Neural progenitor cell (in vitro differentiated cells): ENCODE data around the gene CHST15. TPM values are rescaled to one million over a fixed set of nuclear protein-coding genes. Genes with fewer than 3 reads are reported as not detected.

ENCODE experiments used
- DNase-seq: peaks from one replicate; pipeline ENCODE4 v3.0.0-alpha.2; 2016; ENCODE audit warnings: low spot score
- H2AFZ ChIP-seq: fragments of 200-600 bp; sonication (generic); replicated peaks from 2 replicates; pipeline ENCODE4 v1.6.1; 2016; ENCODE audit warnings: antibody characterized with exemption
- H3F3A ChIP-seq: fragments of 200-600 bp; sonication (generic); 2 replicates; pipeline ENCODE4 v1.6.1; 2016; ENCODE audit warnings: antibody characterized with exemption, low read depth
- H3K27ac ChIP-seq: fragments of 200-600 bp; sonication (generic); 2 replicates; pipeline ENCODE4 v1.5.1; 2016; ENCODE audit warnings: mild to moderate bottlenecking
- H3K27me3 ChIP-seq: fragments of 200-600 bp; sonication (generic); 2 replicates; pipeline ENCODE4 v1.6.1; 2016; ENCODE audit warnings: mild to moderate bottlenecking, moderate library complexity
- H3K36me3 ChIP-seq: fragments of 200-600 bp; sonication (generic); 2 replicates; pipeline ENCODE4 v1.5.1; 2016
- H3K4me1 ChIP-seq: fragments of 200-600 bp; sonication (generic); 2 replicates; pipeline ENCODE4 v1.6.1; 2016; ENCODE audit warnings: mixed run types
- H3K4me2 ChIP-seq: fragments of 200-600 bp; sonication (generic); 2 replicates; pipeline ENCODE4 v1.6.1; 2016
- H3K4me3 ChIP-seq: fragments of 200-600 bp; sonication (generic); 2 replicates; pipeline ENCODE4 v1.5.1; 2016
- H3K79me2 ChIP-seq: fragments of 200-600 bp; sonication (generic); 2 replicates; pipeline ENCODE4 v1.6.1; 2016; ENCODE audit warnings: low read depth
- H3K9ac ChIP-seq: fragments of 200-600 bp; sonication (generic); 2 replicates; pipeline ENCODE4 v1.6.1; 2016
- H3K9me3 ChIP-seq: fragments of 200-600 bp; sonication (generic); 2 replicates; pipeline ENCODE4 v1.5.1; 2016; ENCODE audit warnings: low read depth
- H4K20me1 ChIP-seq: fragments of 200-600 bp; sonication (generic); 2 replicates; pipeline ENCODE4 v1.6.1; 2016; ENCODE audit warnings: low read depth
- H3K27ac Mint-ChIP-seq: 3 replicates; pipeline ENCODE4 v1.8.0; 2021; ENCODE audit warnings: mixed read lengths
- H3K27me3 Mint-ChIP-seq: 2 replicates; pipeline ENCODE4 v1.8.0; 2022; ENCODE audit warnings: low read depth, mild to moderate bottlenecking, inconsistent platforms, moderate library complexity, mixed read lengths; ENCODE audit not compliant: insufficient read depth
- H3K36me3 Mint-ChIP-seq: 3 replicates; pipeline ENCODE4 v1.8.0; 2021; ENCODE audit warnings: mixed read lengths
- H3K4me1 Mint-ChIP-seq: 3 replicates; pipeline ENCODE4 v1.8.0; 2021; ENCODE audit warnings: mixed read lengths
- H3K4me3 Mint-ChIP-seq: 3 replicates; pipeline ENCODE4 v1.8.0; 2021; ENCODE audit warnings: mild to moderate bottlenecking, moderate library complexity, mixed read lengths
- H3K9me3 Mint-ChIP-seq: 3 replicates; pipeline ENCODE4 v1.8.0; 2020; ENCODE audit warnings: mixed read lengths
- EZH2 ChIP-seq: fragments of 200-600 bp; sonication (generic); IDR thresholded peaks from 2 replicates; pipeline ENCODE4 v1.6.1; 2017; ENCODE audit warnings: antibody characterized with exemption, mild to moderate bottlenecking, moderate library complexity
- EZH2phosphoT487 ChIP-seq: fragments of 200-600 bp; sonication (generic); IDR thresholded peaks from 2 replicates; pipeline ENCODE4 v1.6.1; 2017; ENCODE audit warnings: antibody characterized with exemption
- total RNA-seq: library from RNA; depleted of rRNA; stranded (reverse); fragments of >200 nt; gene quantifications from 2 replicates; pipeline ENCODE4 v1.2.3, GENCODE V29; 2015; ENCODE audit warnings: low replicate concordance
- TF ChIP-seq, protein P1 (sequence below): fragments of 200-600 bp; sonication (generic); IDR thresholded peaks from 2 replicates; pipeline ENCODE4 v1.5.1; 2017; ENCODE audit warnings: antibody characterized with exemption, mild to moderate bottlenecking

The CHST15 gene
- total RNA-seq, 1 donor from 2014 or later, result 0.54 TPM

DNA sequence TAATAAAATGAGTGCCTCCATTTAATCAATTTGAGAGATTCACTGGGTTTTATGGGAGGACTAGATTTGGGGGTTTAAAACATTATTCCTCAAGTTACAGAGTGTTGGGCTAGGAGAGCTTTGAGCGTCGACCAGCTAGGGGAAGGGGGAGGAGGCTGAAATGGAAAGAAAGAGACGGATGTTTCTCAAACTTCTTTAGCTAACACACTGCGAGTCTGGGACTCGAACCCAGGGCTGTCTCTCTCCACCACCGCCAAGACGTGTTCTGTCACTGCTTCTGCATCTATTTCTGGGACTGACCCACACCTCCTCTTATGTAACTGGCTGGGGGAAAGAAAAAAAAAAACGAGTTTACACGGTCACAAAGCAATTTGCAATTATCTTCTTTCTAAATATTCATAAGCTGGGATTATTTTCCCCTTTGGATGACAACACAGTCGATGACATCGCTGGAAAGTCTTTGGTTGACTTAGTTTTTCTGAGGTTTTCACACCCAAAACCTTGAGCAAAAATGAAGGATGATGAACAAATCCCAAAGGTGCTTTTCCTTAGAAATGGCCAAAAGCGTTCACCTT, 27.2 kb downstream of the CHST15 start:
- no peaks in the 10 kb centered on the region for H3K79me2 ChIP-seq
- no peaks in the 10 kb centered on the region for H3K9me3 ChIP-seq
- H3F3A ChIP-seq, result peaks cover 10% of the 10 kb centered on the region
- H3K9me3 Mint-ChIP-seq, result no peaks in the 10 kb centered on the region
- H3K27ac ChIP-seq, result no peak overlapping the region
- H3K4me3 Mint-ChIP-seq, result no peak overlapping the region
- H3K27ac Mint-ChIP-seq, result no peak overlapping the region
- peak overlapping the region; percentile 30 for H2AFZ ChIP-seq
- no peaks in the 10 kb centered on the region for H3K27me3 ChIP-seq
- H3K36me3 Mint-ChIP-seq, result peaks cover 2% of the 10 kb centered on the region
- no peak overlapping the region for H3K4me3 ChIP-seq
- peak overlapping the region; percentile 36 for H3K4me2 ChIP-seq
- H3K4me1 ChIP-seq, result peaks cover 35% of the 10 kb centered on the region
- no peak for DNase-seq
- no peaks in the 10 kb centered on the region for H3K36me3 ChIP-seq
- no peaks in the 10 kb centered on the region for H4K20me1 ChIP-seq
- peaks cover 66% of the 10 kb centered on the region for H3K4me1 Mint-ChIP-seq
- peaks cover 3% of the 10 kb centered on the region for H3K27me3 Mint-ChIP-seq
- TF ChIP-seq EZH2, result no peak
- TF ChIP-seq EZH2phosphoT487, result no peak
- TF ChIP-seq, protein P1, sequence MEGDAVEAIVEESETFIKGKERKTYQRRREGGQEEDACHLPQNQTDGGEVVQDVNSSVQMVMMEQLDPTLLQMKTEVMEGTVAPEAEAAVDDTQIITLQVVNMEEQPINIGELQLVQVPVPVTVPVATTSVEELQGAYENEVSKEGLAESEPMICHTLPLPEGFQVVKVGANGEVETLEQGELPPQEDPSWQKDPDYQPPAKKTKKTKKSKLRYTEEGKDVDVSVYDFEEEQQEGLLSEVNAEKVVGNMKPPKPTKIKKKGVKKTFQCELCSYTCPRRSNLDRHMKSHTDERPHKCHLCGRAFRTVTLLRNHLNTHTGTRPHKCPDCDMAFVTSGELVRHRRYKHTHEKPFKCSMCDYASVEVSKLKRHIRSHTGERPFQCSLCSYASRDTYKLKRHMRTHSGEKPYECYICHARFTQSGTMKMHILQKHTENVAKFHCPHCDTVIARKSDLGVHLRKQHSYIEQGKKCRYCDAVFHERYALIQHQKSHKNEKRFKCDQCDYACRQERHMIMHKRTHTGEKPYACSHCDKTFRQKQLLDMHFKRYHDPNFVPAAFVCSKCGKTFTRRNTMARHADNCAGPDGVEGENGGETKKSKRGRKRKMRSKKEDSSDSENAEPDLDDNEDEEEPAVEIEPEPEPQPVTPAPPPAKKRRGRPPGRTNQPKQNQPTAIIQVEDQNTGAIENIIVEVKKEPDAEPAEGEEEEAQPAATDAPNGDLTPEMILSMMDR, result no peak
- no peak overlapping the region for H3K9ac ChIP-seq

DNA sequence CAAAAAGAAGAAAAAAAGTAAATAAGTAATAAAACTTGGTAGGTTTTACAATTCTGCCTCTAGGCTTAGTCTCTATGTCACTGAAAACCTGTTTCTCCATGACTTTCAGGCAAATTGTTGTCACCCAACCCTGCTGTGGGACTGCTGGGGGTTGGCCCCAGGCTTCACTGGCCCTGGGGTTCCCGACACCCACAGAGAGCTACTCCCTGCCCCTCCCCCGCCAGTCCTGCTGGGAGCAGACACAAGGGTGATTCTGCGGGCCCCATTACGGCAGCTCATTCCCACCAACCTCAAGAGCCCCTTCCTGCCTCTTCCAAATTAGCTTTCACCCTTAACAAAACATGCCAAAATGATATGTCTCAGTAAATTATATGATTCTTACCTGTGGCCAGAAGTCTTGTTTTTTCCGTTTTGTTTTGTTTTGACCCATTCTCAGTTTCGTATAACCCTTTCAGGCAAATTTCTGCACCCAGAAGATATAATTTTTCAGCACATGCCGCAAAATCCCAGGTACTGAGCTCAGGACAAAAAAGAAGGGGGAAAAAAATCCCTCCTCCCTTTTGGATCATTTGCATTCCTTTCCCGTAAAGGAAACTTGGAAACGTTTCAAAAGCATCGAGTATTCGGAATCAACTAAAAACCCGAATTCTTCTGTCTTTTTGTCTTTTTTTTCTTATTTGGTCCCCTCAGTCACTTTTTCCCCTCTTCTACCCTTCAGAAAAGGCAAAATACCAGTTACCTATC, 27.8 kb downstream of the CHST15 start:
- Histone ChIP-seq H4K20me1 (no peaks in the 10 kb centered on the region), H3K9me3 (no peaks in the 10 kb centered on the region), H3F3A (peaks cover 10% of the 10 kb centered on the region), H3K27ac (no peak overlapping the region), H2AFZ (peak overlapping the region; percentile 30), H3K36me3 (no peaks in the 10 kb centered on the region), H3K4me3 (no peak overlapping the region), H3K9ac (no peak overlapping the region), H3K27me3 (no peaks in the 10 kb centered on the region), H3K79me2 (no peaks in the 10 kb centered on the region), H3K4me2 (peak overlapping the region; percentile 36), H3K4me1 (peaks cover 34% of the 10 kb centered on the region)
- peak; percentile 34 for DNase-seq
- H3K36me3 Mint-ChIP-seq, result peaks cover 2% of the 10 kb centered on the region
- H3K4me3 Mint-ChIP-seq, result no peak overlapping the region
- no peak for TF ChIP-seq EZH2phosphoT487
- TF ChIP-seq, protein P1, result no peak
- no peak for TF ChIP-seq EZH2
- peaks cover 61% of the 10 kb centered on the region for H3K4me1 Mint-ChIP-seq
- H3K9me3 Mint-ChIP-seq, result no peaks in the 10 kb centered on the region
- peaks cover 3% of the 10 kb centered on the region for H3K27me3 Mint-ChIP-seq
- H3K27ac Mint-ChIP-seq, result peak overlapping the region; percentile 2

DNA sequence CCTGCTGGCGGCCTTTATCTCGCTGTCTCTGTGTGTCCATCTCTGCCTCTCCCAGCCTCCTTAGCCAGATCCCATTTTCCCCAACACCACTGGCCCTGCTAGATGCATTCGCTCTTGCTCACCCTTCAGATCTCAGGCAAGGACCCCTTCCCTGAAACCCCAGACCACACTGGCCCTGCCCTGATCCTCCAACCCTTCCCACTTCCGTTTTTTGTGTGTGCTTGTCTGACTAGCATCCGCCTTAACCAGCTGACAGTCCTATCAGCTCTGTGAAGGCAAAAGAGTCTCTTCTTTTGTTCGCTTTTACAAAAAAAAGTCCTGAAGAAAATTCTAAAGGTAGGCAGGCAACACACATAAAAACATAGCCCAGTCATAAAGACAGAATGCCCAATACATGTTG, 28.7 kb downstream of the CHST15 start:
- no peak overlapping the region for H3K4me3 ChIP-seq
- H3F3A ChIP-seq, result peaks cover 10% of the 10 kb centered on the region
- no peak for DNase-seq
- no peaks in the 10 kb centered on the region for H3K27me3 ChIP-seq
- peak overlapping the region; percentile 4 for H3K27ac Mint-ChIP-seq
- no peaks in the 10 kb centered on the region for H4K20me1 ChIP-seq
- no peak overlapping the region for H3K27ac ChIP-seq
- no peaks in the 10 kb centered on the region for H3K9me3 Mint-ChIP-seq
- peaks cover 2% of the 10 kb centered on the region for H3K36me3 Mint-ChIP-seq
- H3K4me1 Mint-ChIP-seq, result peaks cover 52% of the 10 kb centered on the region
- H3K27me3 Mint-ChIP-seq, result peaks cover 3% of the 10 kb centered on the region
- peaks cover 34% of the 10 kb centered on the region for H3K4me1 ChIP-seq
- H2AFZ ChIP-seq, result no peak overlapping the region
- H3K9me3 ChIP-seq, result no peaks in the 10 kb centered on the region
- H3K4me3 Mint-ChIP-seq, result no peak overlapping the region
- H3K36me3 ChIP-seq, result no peaks in the 10 kb centered on the region
- no peak overlapping the region for H3K9ac ChIP-seq
- H3K79me2 ChIP-seq, result no peaks in the 10 kb centered on the region
- TF ChIP-seq, protein P1, result no peak
- TF ChIP-seq EZH2, result no peak
- no peak for TF ChIP-seq EZH2phosphoT487
- H3K4me2 ChIP-seq, result no peak overlapping the region
